ENCODE data around the gene ARHGEF7. TPM values are rescaled to one million over a fixed set of nuclear protein-coding genes. Genes with fewer than 3 reads are reported as not detected.

The ARHGEF7 gene
- total RNA-seq, 2 experiments from 2014 or later, result 67.0 to 71.2 TPM

DNA sequence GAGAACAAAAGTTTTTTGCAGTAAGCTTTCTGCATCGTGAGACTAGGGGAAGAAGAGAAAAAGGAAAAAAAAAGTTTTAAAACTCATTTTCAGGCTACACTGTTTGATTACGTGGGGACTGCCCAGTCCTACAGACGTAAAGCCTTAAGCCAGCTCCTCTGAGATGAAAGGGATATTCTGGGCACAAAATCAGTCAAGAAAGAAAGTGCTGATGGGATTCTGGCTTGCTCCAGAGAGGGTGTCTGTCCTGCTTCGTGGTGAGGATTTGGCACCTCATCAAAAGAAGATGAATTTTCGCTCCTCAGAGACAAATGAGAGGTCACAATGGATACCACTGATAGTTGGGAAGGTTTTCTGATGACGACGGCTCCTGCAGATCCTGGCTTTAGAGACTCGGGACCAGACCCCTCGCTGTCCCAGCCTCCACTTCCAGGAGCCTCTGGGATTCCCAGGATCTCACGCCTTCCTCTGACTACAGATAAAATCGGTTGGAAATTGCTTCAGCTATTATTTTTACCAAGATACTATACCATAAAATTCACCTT lies 215.0 kb downstream of the ARHGEF7 start:
- Mint-ChIP-seq H3K4me1 (ENCODE audit: low read depth) (no peaks in the 10 kb centered on the region), H3K27me3 (no peaks in the 10 kb centered on the region), H3K36me3 (ENCODE audit: low read depth) (no peaks in the 10 kb centered on the region), H3K9me3 (peaks cover 7% of the 10 kb centered on the region), H3K4me3 (no peak overlapping the region), H3K27ac (no peak overlapping the region)
- DNase-seq, result no peak
- POLR2A ChIA-PET, result no interaction called here
- TF ChIP-seq, protein P1, sequence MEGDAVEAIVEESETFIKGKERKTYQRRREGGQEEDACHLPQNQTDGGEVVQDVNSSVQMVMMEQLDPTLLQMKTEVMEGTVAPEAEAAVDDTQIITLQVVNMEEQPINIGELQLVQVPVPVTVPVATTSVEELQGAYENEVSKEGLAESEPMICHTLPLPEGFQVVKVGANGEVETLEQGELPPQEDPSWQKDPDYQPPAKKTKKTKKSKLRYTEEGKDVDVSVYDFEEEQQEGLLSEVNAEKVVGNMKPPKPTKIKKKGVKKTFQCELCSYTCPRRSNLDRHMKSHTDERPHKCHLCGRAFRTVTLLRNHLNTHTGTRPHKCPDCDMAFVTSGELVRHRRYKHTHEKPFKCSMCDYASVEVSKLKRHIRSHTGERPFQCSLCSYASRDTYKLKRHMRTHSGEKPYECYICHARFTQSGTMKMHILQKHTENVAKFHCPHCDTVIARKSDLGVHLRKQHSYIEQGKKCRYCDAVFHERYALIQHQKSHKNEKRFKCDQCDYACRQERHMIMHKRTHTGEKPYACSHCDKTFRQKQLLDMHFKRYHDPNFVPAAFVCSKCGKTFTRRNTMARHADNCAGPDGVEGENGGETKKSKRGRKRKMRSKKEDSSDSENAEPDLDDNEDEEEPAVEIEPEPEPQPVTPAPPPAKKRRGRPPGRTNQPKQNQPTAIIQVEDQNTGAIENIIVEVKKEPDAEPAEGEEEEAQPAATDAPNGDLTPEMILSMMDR (IDR thresholded peaks at IDR 0.05), result no peak
- ATAC-seq, result no peak
- intact Hi-C loops (cut with micrococcal nuclease), result no loop called here
- CTCF ChIA-PET, result interaction anchor here (1.6 kb wide), 1 partner anchor 99 kb away, joined by 5 read pairs; no protein-coding TSS in a partner anchor

GRCh38 chr13:111335298-111335697 lies 220.2 kb downstream of the ARHGEF7 start:
- Mint-ChIP-seq H3K27ac (no peak overlapping the region), H3K36me3 (ENCODE audit: low read depth) (peaks cover 1% of the 10 kb centered on the region), H3K27me3 (no peaks in the 10 kb centered on the region), H3K4me3 (no peak overlapping the region), H3K4me1 (ENCODE audit: low read depth) (no peaks in the 10 kb centered on the region), H3K9me3 (peaks cover 7% of the 10 kb centered on the region)
- ATAC-seq (no peak), DNase-seq (no peak)
- intact Hi-C loops (cut with micrococcal nuclease), result no loop called here
- TF ChIP-seq, protein P1 (IDR thresholded peaks at IDR 0.05), result no peak
- ChIA-PET POLR2A (no interaction called here), CTCF (no interaction called here)

DNA sequence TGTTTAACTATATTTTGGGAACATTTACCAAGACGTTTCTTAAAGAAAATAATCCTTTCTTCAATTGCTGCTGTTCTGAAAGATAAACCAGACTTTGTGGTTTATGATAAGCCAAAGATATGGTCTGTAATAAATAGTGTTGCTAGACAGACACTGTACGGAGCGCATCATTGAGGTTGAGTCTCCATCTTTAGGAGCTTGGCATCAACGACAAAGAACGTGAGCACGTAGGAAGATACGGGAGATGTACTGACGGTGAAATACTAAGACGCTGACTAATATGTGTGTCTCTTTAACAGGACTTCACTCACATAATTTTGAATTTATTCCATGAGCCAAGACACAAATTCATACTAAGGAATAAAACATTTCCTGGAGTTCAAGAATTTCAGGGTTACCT lies 221.6 kb downstream of the ARHGEF7 start:
- intact Hi-C loops (cut with micrococcal nuclease), result no loop called here
- H3K4me1 Mint-ChIP-seq (ENCODE audit: low read depth), result no peaks in the 10 kb centered on the region
- H3K4me3 Mint-ChIP-seq, result no peak overlapping the region
- ATAC-seq (no peak), DNase-seq (no peak)
- H3K27me3 Mint-ChIP-seq, result no peaks in the 10 kb centered on the region
- TF ChIP-seq, protein P1 (IDR thresholded peaks at IDR 0.05), result no peak
- peaks cover 7% of the 10 kb centered on the region for H3K9me3 Mint-ChIP-seq
- H3K27ac Mint-ChIP-seq, result no peak overlapping the region
- H3K36me3 Mint-ChIP-seq (ENCODE audit: low read depth), result peaks cover 1% of the 10 kb centered on the region
- ChIA-PET POLR2A (no interaction called here), CTCF (no interaction called here)

- no peak overlapping the region for H3K4me3 Mint-ChIP-seq
- H3K27ac Mint-ChIP-seq, result no peak overlapping the region
Observed at GRCh38 chr13:111337206-111337605, 222.1 kb downstream of the ARHGEF7 start.

DNA sequence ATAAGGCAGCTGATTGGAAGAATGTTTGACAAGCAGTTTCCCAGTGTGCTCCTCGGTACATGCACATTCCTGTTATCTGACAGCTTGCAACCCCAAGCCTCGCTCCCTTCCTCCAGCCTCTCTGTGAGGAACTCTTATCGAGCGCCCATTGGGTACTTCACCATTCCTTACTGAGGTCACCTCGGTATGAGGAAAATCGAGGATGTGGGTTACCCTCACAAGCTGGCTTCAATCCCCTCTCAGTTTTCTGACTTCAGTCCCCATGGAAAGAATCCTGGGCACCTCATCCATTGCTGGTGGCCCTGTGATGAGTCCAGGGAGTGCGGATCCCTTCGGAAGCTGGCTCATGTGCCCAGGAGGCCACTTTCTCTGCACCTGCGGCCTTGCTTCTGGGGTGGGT lies 222.6 kb downstream of the ARHGEF7 start:
- Mint-ChIP-seq H3K36me3 (ENCODE audit: low read depth) (peaks cover 1% of the 10 kb centered on the region), H3K27ac (no peak overlapping the region), H3K4me1 (ENCODE audit: low read depth) (no peaks in the 10 kb centered on the region), H3K9me3 (peaks cover 6% of the 10 kb centered on the region), H3K27me3 (no peaks in the 10 kb centered on the region), H3K4me3 (no peak overlapping the region)
- ATAC-seq, result no peak
- ChIA-PET POLR2A (no interaction called here), CTCF (no interaction called here)
- no peak for DNase-seq
- intact Hi-C loops (cut with micrococcal nuclease), result no loop called here
- TF ChIP-seq, protein P1 (IDR thresholded peaks at IDR 0.05), result no peak

More at GRCh38 chr13:111337206-111337605, 222.1 kb downstream of the ARHGEF7 start:
- no peaks in the 10 kb centered on the region for H3K4me1 Mint-ChIP-seq (ENCODE audit: low read depth)
- peaks cover 1% of the 10 kb centered on the region for H3K36me3 Mint-ChIP-seq (ENCODE audit: low read depth)
- POLR2A ChIA-PET, result no interaction called here
- H3K27me3 Mint-ChIP-seq, result no peaks in the 10 kb centered on the region
- DNase-seq, result no peak
- ATAC-seq, result no peak
- intact Hi-C loops (cut with micrococcal nuclease), result no loop called here
- TF ChIP-seq, protein P1 (IDR thresholded peaks at IDR 0.05), result no peak
- CTCF ChIA-PET, result no interaction called here
- peaks cover 7% of the 10 kb centered on the region for H3K9me3 Mint-ChIP-seq

All from activated CD8-positive, alpha-beta T cell treated with anti-CD3 and anti-CD28 coated beads for 36 hours (primary cell).